BJ (cell line): ENCODE results near the gene PRKCA. TPM values are rescaled to one million over a fixed set of nuclear protein-coding genes. Genes with fewer than 3 reads are reported as not detected.

Source experiments
- CTCF ChIA-PET: fragments of 350-600 bp; formaldehyde crosslinking; extraction: SDS; loops from one replicate; lab custom pipeline; 2021; ENCODE audit warnings: antibody characterized with exemption, inconsistent platforms; lab: Yijun Ruan, JAX
- POLR2A ChIA-PET: fragments of 300-600 bp; sonication (Branson Sonifier 250); formaldehyde crosslinking; extraction: SDS; loops from one replicate; lab custom pipeline; 2021; ENCODE audit warnings: antibody characterized with exemption; lab: Charles Lee
- DNase-seq: peaks from one replicate; pipeline ENCODE4 v3.0.0-alpha.2; 2011; ENCODE audit warnings: low read depth
- H3K27me3 ChIP-seq: 2 replicates; pipeline ENCODE4 v1.6.0; 2011; ENCODE audit warnings: low read length; ENCODE audit not compliant: control insufficient read depth, insufficient read depth
- H3K36me3 ChIP-seq: 2 replicates; pipeline ENCODE4 v1.5.1; 2011; ENCODE audit warnings: low read length; ENCODE audit not compliant: control insufficient read depth, insufficient read depth
- H3K4me3 ChIP-seq: 2 replicates; pipeline ENCODE4 v1.5.1; 2011; ENCODE audit warnings: low read depth, mild to moderate bottlenecking, control low read depth, low read length
- CTCF ChIP-seq: IDR thresholded peaks from 2 replicates; pipeline ENCODE4 v1.5.1; 2011; ENCODE audit warnings: low read depth, mild to moderate bottlenecking, control low read depth, inconsistent platforms, low read length, moderate library complexity; ENCODE audit not compliant: insufficient read depth
- polyA plus RNA-seq: library from polyadenylated mRNA; depleted of rRNA; stranded (reverse); fragments of >200 nt; gene quantifications from 2 replicates; pipeline ENCODE4 v1.2.3, GENCODE V29; 2011

PRKCA gene
- polyA plus RNA-seq, 1 experiment, result 38.7 TPM

GRCh38 chr17:66537502-66537901 lies 235.1 kb downstream of the PRKCA start:
- TF ChIP-seq CTCF, result no peak

GRCh38 chr17:66538776-66539175 lies 236.4 kb downstream of the PRKCA start:
- ChIA-PET CTCF (interaction anchor here (0.9 kb wide), 1 partner anchor 12 kb away, joined by 3 read pairs; no protein-coding TSS in a partner anchor), POLR2A (interaction anchor here (0.6 kb wide), 1 partner anchor 71 kb away, joined by 3 read pairs; no protein-coding TSS in a partner anchor)

More at GRCh38 chr17:66537502-66537901, 235.1 kb downstream of the PRKCA start:
- Histone ChIP-seq H3K27me3 (no peaks in the 10 kb centered on the region), H3K36me3 (no peaks in the 10 kb centered on the region), H3K4me3 (no peak overlapping the region)
- ChIA-PET CTCF (no interaction called here), POLR2A (no interaction called here)
- no peak for DNase-seq

GRCh38 chr17:66540131-66540781 lies 237.8 kb downstream of the PRKCA start:
- CTCF ChIA-PET, result interaction anchor here (1.2 to 1.7 kb wide), 2 partner anchors 19 to 27 kb away, joined by 5 read pairs; no protein-coding TSS in a partner anchor
- no peaks in the 10 kb centered on the region for H3K36me3 ChIP-seq
- POLR2A ChIA-PET, result no interaction called here
- DNase-seq, result no peak
- TF ChIP-seq CTCF, result 0 out of 2 replicates have a peak, but pooled peaks have one; percentile 3
- H3K4me3 ChIP-seq, result no peak overlapping the region
- no peaks in the 10 kb centered on the region for H3K27me3 ChIP-seq

More at GRCh38 chr17:66538776-66539175, 236.4 kb downstream of the PRKCA start:
- TF ChIP-seq CTCF, result no peak
- Histone ChIP-seq H3K36me3 (no peaks in the 10 kb centered on the region), H3K27me3 (no peaks in the 10 kb centered on the region), H3K4me3 (no peak overlapping the region)
- no peak for DNase-seq

GRCh38 chr17:66541461-66542128 lies 239.2 kb downstream of the PRKCA start:
- ChIA-PET CTCF (interaction anchor here (1.1 to 1.7 kb wide), 3 partner anchors 9 to 20 kb away, joined by 3 to 5 read pairs (median 3); no protein-coding TSS in a partner anchor), POLR2A (no interaction called here)
- no peaks in the 10 kb centered on the region for H3K27me3 ChIP-seq
- H3K36me3 ChIP-seq, result no peaks in the 10 kb centered on the region
- no peak overlapping the region for H3K4me3 ChIP-seq
- peak; percentile 59 for DNase-seq
- no peak for TF ChIP-seq CTCF
